ENCODE results near the gene WNK3.

DNA sequence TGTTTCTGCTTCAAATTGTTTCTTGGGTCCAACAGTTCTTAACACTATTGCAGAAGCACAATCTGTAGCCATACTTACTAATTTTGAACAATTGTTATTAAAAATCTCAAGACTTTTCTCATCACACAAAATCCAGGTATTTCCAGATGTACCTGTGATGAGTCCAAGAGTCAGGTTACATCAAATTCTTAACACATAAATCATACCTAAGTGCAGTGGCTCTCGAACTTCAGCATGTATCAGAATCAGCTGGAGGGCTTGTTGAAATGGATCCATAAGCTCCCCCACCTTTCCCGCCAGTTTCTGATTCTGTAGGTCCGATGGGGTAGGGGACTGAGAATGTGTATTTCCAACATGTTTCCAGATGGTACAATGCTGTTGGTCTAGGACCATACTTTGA, 185.4 kb downstream of the WNK3 start:
- TF ChIP-seq HDAC6 (IDR thresholded peaks at IDR 0.05; ENCODE audit: low read depth, low read length) = no peak
- no peak for TF ChIP-seq POLR2A (IDR thresholded peaks at IDR 0.05; ENCODE audit: insufficient read depth in 1 of 2, low read depth in 2 of 2, low read length in 2 of 2)
- TF ChIP-seq HOXA7 (CRISPR knock-in tag; IDR thresholded peaks at IDR 0.05) = no peak
- TF ChIP-seq, protein P1, sequence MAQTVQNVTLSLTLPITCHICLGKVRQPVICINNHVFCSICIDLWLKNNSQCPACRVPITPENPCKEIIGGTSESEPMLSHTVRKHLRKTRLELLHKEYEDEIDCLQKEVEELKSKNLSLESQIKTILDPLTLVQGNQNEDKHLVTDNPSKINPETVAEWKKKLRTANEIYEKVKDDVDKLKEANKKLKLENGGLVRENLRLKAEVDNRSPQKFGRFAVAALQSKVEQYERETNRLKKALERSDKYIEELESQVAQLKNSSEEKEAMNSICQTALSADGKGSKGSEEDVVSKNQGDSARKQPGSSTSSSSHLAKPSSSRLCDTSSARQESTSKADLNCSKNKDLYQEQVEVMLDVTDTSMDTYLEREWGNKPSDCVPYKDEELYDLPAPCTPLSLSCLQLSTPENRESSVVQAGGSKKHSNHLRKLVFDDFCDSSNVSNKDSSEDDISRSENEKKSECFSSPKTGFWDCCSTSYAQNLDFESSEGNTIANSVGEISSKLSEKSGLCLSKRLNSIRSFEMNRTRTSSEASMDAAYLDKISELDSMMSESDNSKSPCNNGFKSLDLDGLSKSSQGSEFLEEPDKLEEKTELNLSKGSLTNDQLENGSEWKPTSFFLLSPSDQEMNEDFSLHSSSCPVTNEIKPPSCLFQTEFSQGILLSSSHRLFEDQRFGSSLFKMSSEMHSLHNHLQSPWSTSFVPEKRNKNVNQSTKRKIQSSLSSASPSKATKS (CRISPR knock-in tag; IDR thresholded peaks at IDR 0.05) = no peak
- no peak for TF ChIP-seq SKI (IDR thresholded peaks at IDR 0.05; ENCODE audit: partially characterized antibody)
- TF ChIP-seq, protein P2, sequence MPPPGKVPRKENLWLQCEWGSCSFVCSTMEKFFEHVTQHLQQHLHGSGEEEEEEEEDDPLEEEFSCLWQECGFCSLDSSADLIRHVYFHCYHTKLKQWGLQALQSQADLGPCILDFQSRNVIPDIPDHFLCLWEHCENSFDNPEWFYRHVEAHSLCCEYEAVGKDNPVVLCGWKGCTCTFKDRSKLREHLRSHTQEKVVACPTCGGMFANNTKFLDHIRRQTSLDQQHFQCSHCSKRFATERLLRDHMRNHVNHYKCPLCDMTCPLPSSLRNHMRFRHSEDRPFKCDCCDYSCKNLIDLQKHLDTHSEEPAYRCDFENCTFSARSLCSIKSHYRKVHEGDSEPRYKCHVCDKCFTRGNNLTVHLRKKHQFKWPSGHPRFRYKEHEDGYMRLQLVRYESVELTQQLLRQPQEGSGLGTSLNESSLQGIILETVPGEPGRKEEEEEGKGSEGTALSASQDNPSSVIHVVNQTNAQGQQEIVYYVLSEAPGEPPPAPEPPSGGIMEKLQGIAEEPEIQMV (CRISPR knock-in tag; IDR thresholded peaks at IDR 0.05; ENCODE audit: low read depth) = no peak
- TF ChIP-seq ZBTB8A (CRISPR knock-in tag; IDR thresholded peaks at IDR 0.05; ENCODE audit: borderline replicate concordance, low read depth) = no peak
- no peak for TF ChIP-seq PHF20 (CRISPR knock-in tag; IDR thresholded peaks at IDR 0.05)
- no peak for TF ChIP-seq JUNB (CRISPR knock-in tag; IDR thresholded peaks at IDR 0.05; ENCODE audit: borderline replicate concordance)
